ENCODE data around the gene RPL10. TPM values are rescaled to one million over a fixed set of nuclear protein-coding genes. Genes with fewer than 3 reads are reported as not detected.

Gene RPL10
- total RNA-seq, 2 donors from 2014 or later = 2,142 to 2,551 TPM

DNA sequence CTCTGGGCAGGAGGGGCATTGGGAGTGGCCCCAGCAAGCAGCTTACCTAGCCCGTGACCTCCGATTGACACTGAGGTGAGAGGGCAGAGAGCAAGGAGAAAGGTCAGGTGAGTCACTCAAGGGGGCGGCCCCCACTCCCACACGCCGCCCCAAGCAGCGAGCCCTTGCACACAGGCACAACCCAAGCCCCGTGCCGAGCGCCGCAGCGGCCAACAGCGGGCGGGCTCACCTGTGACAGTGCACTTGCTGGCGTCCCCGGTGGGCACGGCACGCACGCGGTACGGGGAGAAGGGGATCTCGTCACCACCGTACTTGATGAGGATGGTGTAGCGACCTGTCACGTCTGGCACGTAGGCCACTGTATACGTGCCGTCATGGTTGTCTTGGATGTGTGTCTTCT lies 41.0 kb upstream of the RPL10 start:
- 95 to 100% methylated on average over 4 to 27 of the region's 27 CpGs for WGBS, 2 experiments (ENCODE audit: insufficient coverage in 1 of 2, insufficient read length in 1 of 2)
- Histone ChIP-seq H3K27ac (ENCODE audit: low read depth, low read length) (no peak overlapping the region), H3K4me1 (ENCODE audit: control insufficient read depth, insufficient read depth, low read length) (no peaks in the 10 kb centered on the region), H3K36me3 (ENCODE audit: control insufficient read depth, insufficient read depth, low read length) (peaks cover 62% of the 10 kb centered on the region), H3K9ac (ENCODE audit: extremely low read depth, low read length, poor library complexity, severe bottlenecking) (no peak overlapping the region), H3K9me3 (ENCODE audit: control insufficient read depth, low read length) (no peaks in the 10 kb centered on the region), H3K27me3 (ENCODE audit: control insufficient read depth, insufficient read depth, low read length, poor library complexity, severe bottlenecking) (no peaks in the 10 kb centered on the region), H3K4me3 (ENCODE audit: low read length) (no peak overlapping the region)
- no peak for DNase-seq
- peaks cover 48% of the 10 kb centered on the region for H3K36me3 Mint-ChIP-seq (ENCODE audit: low read depth)
- no peak overlapping the region for H3K4me3 Mint-ChIP-seq
- TF ChIP-seq, protein P1, sequence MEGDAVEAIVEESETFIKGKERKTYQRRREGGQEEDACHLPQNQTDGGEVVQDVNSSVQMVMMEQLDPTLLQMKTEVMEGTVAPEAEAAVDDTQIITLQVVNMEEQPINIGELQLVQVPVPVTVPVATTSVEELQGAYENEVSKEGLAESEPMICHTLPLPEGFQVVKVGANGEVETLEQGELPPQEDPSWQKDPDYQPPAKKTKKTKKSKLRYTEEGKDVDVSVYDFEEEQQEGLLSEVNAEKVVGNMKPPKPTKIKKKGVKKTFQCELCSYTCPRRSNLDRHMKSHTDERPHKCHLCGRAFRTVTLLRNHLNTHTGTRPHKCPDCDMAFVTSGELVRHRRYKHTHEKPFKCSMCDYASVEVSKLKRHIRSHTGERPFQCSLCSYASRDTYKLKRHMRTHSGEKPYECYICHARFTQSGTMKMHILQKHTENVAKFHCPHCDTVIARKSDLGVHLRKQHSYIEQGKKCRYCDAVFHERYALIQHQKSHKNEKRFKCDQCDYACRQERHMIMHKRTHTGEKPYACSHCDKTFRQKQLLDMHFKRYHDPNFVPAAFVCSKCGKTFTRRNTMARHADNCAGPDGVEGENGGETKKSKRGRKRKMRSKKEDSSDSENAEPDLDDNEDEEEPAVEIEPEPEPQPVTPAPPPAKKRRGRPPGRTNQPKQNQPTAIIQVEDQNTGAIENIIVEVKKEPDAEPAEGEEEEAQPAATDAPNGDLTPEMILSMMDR (conservative IDR thresholded peaks at IDR 0.05) = no peak
- H3K27me3 Mint-ChIP-seq (ENCODE audit: insufficient read depth) = no peaks in the 10 kb centered on the region
- H3K4me1 Mint-ChIP-seq = no peaks in the 10 kb centered on the region
- H3K9me3 Mint-ChIP-seq = peaks cover 51% of the 10 kb centered on the region
- H3K27ac Mint-ChIP-seq = no peak overlapping the region

DNA sequence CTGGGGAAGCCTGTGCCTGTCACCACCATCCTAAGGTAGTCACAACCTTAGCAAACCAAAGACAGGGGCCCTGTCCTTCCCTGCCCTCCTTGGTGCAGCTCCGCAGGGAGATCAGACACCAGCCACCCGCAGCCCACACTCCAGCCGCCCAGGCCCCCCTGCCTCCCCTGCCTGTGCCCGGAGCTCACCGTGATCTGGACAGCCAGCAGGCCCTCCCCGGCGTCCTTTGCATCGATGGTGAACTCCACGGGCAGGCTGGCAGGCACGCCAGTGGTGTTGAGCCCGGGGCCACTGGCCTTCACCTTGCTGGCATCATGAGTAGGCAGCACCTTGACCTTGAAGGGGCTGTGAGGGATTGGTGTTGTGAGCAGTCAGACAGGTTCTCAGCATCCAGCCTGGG lies 40.2 kb upstream of the RPL10 start:
- Mint-ChIP-seq H3K9me3 (peaks cover 52% of the 10 kb centered on the region), H3K27ac (no peak overlapping the region), H3K27me3 (ENCODE audit: insufficient read depth) (no peaks in the 10 kb centered on the region), H3K4me1 (no peaks in the 10 kb centered on the region), H3K4me3 (no peak overlapping the region), H3K36me3 (ENCODE audit: low read depth) (peaks cover 51% of the 10 kb centered on the region)
- H3K4me3 ChIP-seq (ENCODE audit: low read length) = no peak overlapping the region
- H3K36me3 ChIP-seq (ENCODE audit: control insufficient read depth, insufficient read depth, low read length) = peaks cover 62% of the 10 kb centered on the region
- no peak for DNase-seq
- no peak overlapping the region for H3K9ac ChIP-seq (ENCODE audit: extremely low read depth, low read length, poor library complexity, severe bottlenecking)
- WGBS, 2 experiments (ENCODE audit: insufficient coverage in 1 of 2, insufficient read length in 1 of 2) = 99 to 100% methylated on average over 2 to 10 of the region's 11 CpGs
- no peaks in the 10 kb centered on the region for H3K9me3 ChIP-seq (ENCODE audit: control insufficient read depth, low read length)
- H3K27me3 ChIP-seq (ENCODE audit: control insufficient read depth, insufficient read depth, low read length, poor library complexity, severe bottlenecking) = no peaks in the 10 kb centered on the region
- TF ChIP-seq, protein P1 (conservative IDR thresholded peaks at IDR 0.05) = no peak
- no peak overlapping the region for H3K27ac ChIP-seq (ENCODE audit: low read depth, low read length)
- H3K4me1 ChIP-seq (ENCODE audit: control insufficient read depth, insufficient read depth, low read length) = no peaks in the 10 kb centered on the region

DNA sequence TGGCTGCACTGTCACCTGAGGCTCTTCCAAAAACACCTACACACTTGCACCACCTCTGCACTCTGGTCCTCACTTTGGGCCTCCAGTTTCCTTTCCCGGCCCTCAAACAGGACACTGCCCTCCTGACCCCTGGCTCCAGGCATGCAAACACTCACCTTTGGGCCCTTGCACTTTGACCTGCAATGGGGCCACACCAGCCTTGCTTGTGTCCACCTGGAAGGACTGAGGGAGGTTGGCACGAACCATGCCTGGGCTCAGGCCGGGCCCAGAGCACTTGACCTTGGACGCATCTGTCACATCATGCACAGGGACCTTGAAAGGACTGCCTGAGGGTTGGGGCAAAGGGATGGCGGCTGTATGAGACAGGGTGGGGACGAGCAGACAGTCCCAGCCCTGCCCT lies 39.3 kb upstream of the RPL10 start:
- Histone ChIP-seq H3K27ac (ENCODE audit: low read depth, low read length) (no peak overlapping the region), H3K4me1 (ENCODE audit: control insufficient read depth, insufficient read depth, low read length) (no peaks in the 10 kb centered on the region), H3K9ac (ENCODE audit: extremely low read depth, low read length, poor library complexity, severe bottlenecking) (no peak overlapping the region), H3K36me3 (ENCODE audit: control insufficient read depth, insufficient read depth, low read length) (peaks cover 57% of the 10 kb centered on the region), H3K9me3 (ENCODE audit: control insufficient read depth, low read length) (no peaks in the 10 kb centered on the region), H3K4me3 (ENCODE audit: low read length) (no peak overlapping the region), H3K27me3 (ENCODE audit: control insufficient read depth, insufficient read depth, low read length, poor library complexity, severe bottlenecking) (no peaks in the 10 kb centered on the region)
- TF ChIP-seq, protein P1 (conservative IDR thresholded peaks at IDR 0.05) = no peak
- Mint-ChIP-seq H3K4me1 (no peaks in the 10 kb centered on the region), H3K36me3 (ENCODE audit: low read depth) (peaks cover 46% of the 10 kb centered on the region), H3K9me3 (peaks cover 53% of the 10 kb centered on the region), H3K27ac (no peak overlapping the region), H3K4me3 (no peak overlapping the region), H3K27me3 (ENCODE audit: insufficient read depth) (no peaks in the 10 kb centered on the region)
- WGBS, 2 experiments (ENCODE audit: insufficient coverage in 1 of 2, insufficient read length in 1 of 2) = 88 to 100% methylated on average over 1 to 6 of the region's 6 CpGs
- no peak for DNase-seq
